Activated CD8-positive, alpha-beta T cell treated with anti-CD3 and anti-CD28 coated beads for 36 hours (primary cell): ENCODE results near the gene BRSK2. TPM values are rescaled to one million over a fixed set of nuclear protein-coding genes. Genes with fewer than 3 reads are reported as not detected.

ENCODE experiments used
- ATAC-seq: fragments of 200-7000 bp; cut with Tn5 transposase; one replicate; pipeline ENCODE4 v1.10.0; 2021; ENCODE audit warnings: mild to moderate bottlenecking, moderate library complexity
- CTCF ChIA-PET: fragments of 350-600 bp; sonication (Branson Sonifier 250); formaldehyde crosslinking; loops from one replicate; lab custom pipeline; 2021; ENCODE audit warnings: antibody characterized with exemption; lab: Charles Lee
- POLR2A ChIA-PET: fragments of 350-600 bp; sonication (Branson Sonifier 250); formaldehyde crosslinking; loops from one replicate; lab custom pipeline; 2021; ENCODE audit warnings: antibody characterized with exemption; lab: Charles Lee
- DNase-seq: peaks from one replicate; pipeline ENCODE4 v3.0.0-alpha.2; 2020
- H3K27ac Mint-ChIP-seq: one replicate; pipeline ENCODE4 v1.8.0; 2021; ENCODE audit warnings: mild to moderate bottlenecking, mixed read lengths
- H3K27me3 Mint-ChIP-seq: one replicate; pipeline ENCODE4 v1.8.0; 2021; ENCODE audit warnings: mixed read lengths
- H3K36me3 Mint-ChIP-seq: one replicate; pipeline ENCODE4 v1.8.0; 2021; ENCODE audit warnings: low read depth, mixed read lengths
- H3K4me1 Mint-ChIP-seq: one replicate; pipeline ENCODE4 v1.8.0; 2021; ENCODE audit warnings: low read depth, mixed read lengths
- H3K4me3 Mint-ChIP-seq: one replicate; pipeline ENCODE4 v1.8.0; 2021; ENCODE audit warnings: mild to moderate bottlenecking, moderate library complexity, mixed read lengths
- H3K9me3 Mint-ChIP-seq: one replicate; pipeline ENCODE4 v1.8.0; 2021; ENCODE audit warnings: mixed read lengths
- intact Hi-C: fragments of 100-400 bp; cut with micrococcal nuclease; formaldehyde crosslinking; loops from one replicate; pipeline ENCODE4 v1.10.0; 2022
- total RNA-seq, 2 experiments: library from RNA; stranded (reverse); gene quantifications; one replicate each; pipeline ENCODE4 v1.2.3, GENCODE V29; 2021
- TF ChIP-seq, protein P1 (sequence below): fragments of 200-600 bp; IDR thresholded peaks from one replicate; pipeline ENCODE4 v1.8.0; 2022; ENCODE audit warnings: antibody characterized with exemption, mild to moderate bottlenecking

BRSK2 gene
- total RNA-seq, 2 experiments from 2014 or later: 1.1 to 2.0 TPM

DNA sequence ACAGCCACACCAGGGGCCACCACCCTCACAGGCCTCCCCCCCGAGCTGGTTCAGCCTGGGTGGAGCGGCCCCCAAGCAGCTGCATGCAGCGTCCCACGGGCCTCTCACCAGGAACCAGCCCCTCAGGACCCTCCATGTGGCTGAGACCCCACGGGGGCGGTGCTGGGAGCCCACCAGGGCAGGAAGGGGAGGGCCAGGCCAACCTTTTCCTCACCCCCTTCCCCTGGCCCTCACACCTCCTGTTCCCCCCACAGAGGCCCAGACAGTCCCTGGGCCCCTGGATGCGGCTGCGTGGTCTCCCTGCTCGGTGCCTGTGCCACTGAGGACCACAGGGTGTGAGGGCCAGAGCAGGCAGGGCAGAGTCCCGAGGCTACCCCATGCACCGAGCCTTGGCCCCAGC lies 50.3 kb downstream of the BRSK2 start:
- CTCF ChIA-PET: no interaction called here

DNA sequence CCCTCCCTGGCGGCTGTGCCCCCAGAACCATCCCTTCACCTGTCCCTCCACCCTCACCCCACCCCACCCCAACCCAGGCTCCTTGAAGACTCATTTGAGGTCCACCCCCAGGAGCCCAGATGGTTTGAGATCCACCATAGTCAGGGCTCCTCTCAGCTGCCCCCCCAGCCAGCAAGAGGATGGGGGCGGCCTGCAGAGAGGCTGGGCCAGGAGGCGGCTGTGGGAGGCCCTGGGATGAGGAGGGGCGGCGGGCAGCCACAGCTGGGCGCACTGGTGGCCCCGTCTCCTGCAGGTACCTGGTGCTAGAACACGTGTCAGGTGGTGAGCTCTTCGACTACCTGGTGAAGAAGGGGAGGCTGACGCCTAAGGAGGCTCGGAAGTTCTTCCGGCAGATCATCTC lies 50.8 kb downstream of the BRSK2 start:
- Mint-ChIP-seq H3K27me3 (no peaks in the 10 kb centered on the region), H3K36me3 (no peaks in the 10 kb centered on the region), H3K27ac (no peak overlapping the region), H3K4me1 (no peaks in the 10 kb centered on the region), H3K4me3 (no peak overlapping the region), H3K9me3 (no peaks in the 10 kb centered on the region)
- POLR2A ChIA-PET: no interaction called here
- CTCF ChIA-PET: no interaction called here
- DNase-seq (no peak), ATAC-seq (no peak)
- intact Hi-C loops: no loop called here
- TF ChIP-seq, protein P1, sequence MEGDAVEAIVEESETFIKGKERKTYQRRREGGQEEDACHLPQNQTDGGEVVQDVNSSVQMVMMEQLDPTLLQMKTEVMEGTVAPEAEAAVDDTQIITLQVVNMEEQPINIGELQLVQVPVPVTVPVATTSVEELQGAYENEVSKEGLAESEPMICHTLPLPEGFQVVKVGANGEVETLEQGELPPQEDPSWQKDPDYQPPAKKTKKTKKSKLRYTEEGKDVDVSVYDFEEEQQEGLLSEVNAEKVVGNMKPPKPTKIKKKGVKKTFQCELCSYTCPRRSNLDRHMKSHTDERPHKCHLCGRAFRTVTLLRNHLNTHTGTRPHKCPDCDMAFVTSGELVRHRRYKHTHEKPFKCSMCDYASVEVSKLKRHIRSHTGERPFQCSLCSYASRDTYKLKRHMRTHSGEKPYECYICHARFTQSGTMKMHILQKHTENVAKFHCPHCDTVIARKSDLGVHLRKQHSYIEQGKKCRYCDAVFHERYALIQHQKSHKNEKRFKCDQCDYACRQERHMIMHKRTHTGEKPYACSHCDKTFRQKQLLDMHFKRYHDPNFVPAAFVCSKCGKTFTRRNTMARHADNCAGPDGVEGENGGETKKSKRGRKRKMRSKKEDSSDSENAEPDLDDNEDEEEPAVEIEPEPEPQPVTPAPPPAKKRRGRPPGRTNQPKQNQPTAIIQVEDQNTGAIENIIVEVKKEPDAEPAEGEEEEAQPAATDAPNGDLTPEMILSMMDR: no peak

More for the DNA sequence above, 50.3 kb downstream of the BRSK2 start:
- Mint-ChIP-seq H3K4me3 (no peak overlapping the region), H3K36me3 (no peaks in the 10 kb centered on the region), H3K9me3 (no peaks in the 10 kb centered on the region), H3K27me3 (no peaks in the 10 kb centered on the region), H3K27ac (no peak overlapping the region), H3K4me1 (no peaks in the 10 kb centered on the region)
- intact Hi-C loops: no loop called here
- DNase-seq (no peak), ATAC-seq (no peak)
- TF ChIP-seq, protein P1: no peak
- POLR2A ChIA-PET: no interaction called here

DNA sequence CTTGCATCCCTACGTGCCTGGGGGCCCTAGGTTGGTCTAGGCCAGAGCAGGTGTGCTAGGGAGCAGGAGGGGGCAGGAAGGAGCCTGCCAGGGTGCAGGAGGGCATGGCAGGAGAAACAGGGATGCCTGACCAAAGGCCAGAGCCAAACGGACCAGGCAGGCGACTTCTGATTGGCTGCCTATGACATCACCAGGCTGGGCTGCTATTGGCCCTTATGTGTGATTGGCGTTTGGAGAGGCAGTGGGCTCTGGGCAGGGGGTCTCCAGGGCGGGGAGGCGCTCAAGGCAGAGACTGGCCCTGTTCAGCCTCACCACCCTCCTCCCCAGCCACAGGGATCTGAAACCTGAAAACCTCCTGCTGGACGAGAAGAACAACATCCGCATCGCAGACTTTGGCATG lies 52.4 kb downstream of the BRSK2 start:
- DNase-seq: no peak
- Mint-ChIP-seq H3K4me1 (no peaks in the 10 kb centered on the region), H3K36me3 (no peaks in the 10 kb centered on the region), H3K27ac (no peak overlapping the region), H3K27me3 (no peaks in the 10 kb centered on the region), H3K4me3 (no peak overlapping the region), H3K9me3 (no peaks in the 10 kb centered on the region)
- intact Hi-C loops: no loop called here
- ATAC-seq: no peak
- TF ChIP-seq, protein P1: no peak
- POLR2A ChIA-PET: no interaction called here
- CTCF ChIA-PET: no interaction called here

DNA sequence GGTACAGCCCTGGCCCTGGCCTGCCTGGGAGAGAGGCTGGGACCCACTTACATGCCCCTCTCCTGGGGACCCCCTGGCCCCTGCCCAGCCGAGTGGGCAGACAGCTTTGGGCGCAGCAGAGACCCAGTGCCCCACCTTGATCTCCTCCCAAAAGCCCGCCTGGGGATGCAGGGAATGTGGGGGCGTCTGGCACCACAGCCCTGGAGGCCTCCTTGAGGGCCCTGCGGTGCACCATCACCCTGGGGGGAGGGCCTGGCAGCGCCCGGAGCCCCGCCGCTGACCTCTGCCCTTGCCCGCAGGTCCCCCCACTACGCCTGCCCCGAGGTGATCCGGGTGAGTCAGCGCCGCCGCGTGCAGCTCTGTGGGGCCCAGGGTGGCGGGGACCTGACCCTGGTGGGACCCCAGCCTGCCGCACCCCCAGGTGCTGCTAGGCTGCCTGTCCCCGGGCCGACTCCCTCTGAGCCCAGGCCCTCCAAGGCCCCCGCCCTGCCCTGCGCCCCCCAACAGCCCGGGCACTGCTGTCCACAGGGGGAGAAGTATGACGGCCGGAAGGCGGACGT lies 53.2 kb downstream of the BRSK2 start:
- ATAC-seq: no peak
- H3K4me1 Mint-ChIP-seq: no peaks in the 10 kb centered on the region
- H3K4me3 Mint-ChIP-seq: no peak overlapping the region
- H3K36me3 Mint-ChIP-seq: no peaks in the 10 kb centered on the region
- TF ChIP-seq, protein P1: no peak
- POLR2A ChIA-PET: no interaction called here
- H3K9me3 Mint-ChIP-seq: no peaks in the 10 kb centered on the region
- CTCF ChIA-PET: no interaction called here
- no peaks in the 10 kb centered on the region for H3K27me3 Mint-ChIP-seq
- DNase-seq: no peak
- intact Hi-C loops: no loop called here
- H3K27ac Mint-ChIP-seq: no peak overlapping the region

DNA sequence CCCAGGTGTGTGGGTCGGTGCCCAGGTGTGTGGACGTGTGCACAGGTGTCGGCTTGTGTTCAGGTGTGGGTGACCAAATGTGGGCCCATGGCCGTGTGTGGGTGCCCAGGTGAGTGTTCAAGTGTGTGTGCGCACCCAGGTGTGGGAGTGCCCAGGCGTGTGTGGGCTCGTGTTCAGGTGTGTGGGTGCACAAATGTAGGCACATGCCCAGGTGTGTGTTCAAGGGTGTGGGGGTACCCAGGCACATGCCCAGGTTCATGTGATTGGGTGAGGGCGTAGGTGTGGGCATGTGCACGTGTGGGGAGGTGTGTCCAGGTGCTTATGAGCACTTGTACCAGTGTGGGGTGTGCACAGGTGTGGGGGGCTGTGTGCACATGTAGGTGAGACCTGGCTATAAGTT lies 54.0 kb downstream of the BRSK2 start:
- ChIA-PET CTCF (no interaction called here), POLR2A (no interaction called here)
- no peak overlapping the region for H3K27ac Mint-ChIP-seq
- H3K4me3 Mint-ChIP-seq: no peak overlapping the region
- ATAC-seq: no peak
- H3K9me3 Mint-ChIP-seq: no peaks in the 10 kb centered on the region
- H3K27me3 Mint-ChIP-seq: no peaks in the 10 kb centered on the region
- H3K36me3 Mint-ChIP-seq: no peaks in the 10 kb centered on the region
- H3K4me1 Mint-ChIP-seq: no peaks in the 10 kb centered on the region
- DNase-seq: no peak
- intact Hi-C loops: no loop called here
- TF ChIP-seq, protein P1: no peak
